B cell (primary cell): ENCODE results near the gene LRRC4B.

ENCODE experiments used
- CTCF ChIP-seq: fragments of 200-600 bp; IDR thresholded peaks from one replicate; pipeline ENCODE4 v1.8.0; 2022; ENCODE audit warnings: antibody characterized with exemption, mild to moderate bottlenecking
- EZH2 ChIP-seq: IDR thresholded peaks from 2 replicates; pipeline ENCODE4 v1.6.1; 2012; ENCODE audit warnings: borderline replicate concordance, low read depth, mild to moderate bottlenecking, moderate library complexity, low read length; ENCODE audit not compliant: insufficient read depth, poor library complexity, severe bottlenecking

GRCh38 chr19:50495020-50495531, 73.2 kb downstream of the LRRC4B start:
- no peak for TF ChIP-seq CTCF
- no peak for TF ChIP-seq EZH2
